ENCODE results near the gene GJC3.
"Not testable (repeated sequence)": the region's sequence is repeated elsewhere in the genome, so short reads cannot be mapped to it uniquely, and the experiment has no call there.

GJC3 gene

GRCh38 chr7:99928994-99929729 is at the start of gene GJC3:
TSS of gene GJC3 (minus strand) at chr7:99929620. CDS start at chr7:99929620, 0 bp downstream.
- H3K4me3 ChIP-seq (replicated peaks in 1 of 2; ENCODE audit: low read depth in 2 of 2, low read length in 2 of 2), result peak within 1 kb of the TSS in 1 of 2 donors; percentile 28
- TF ChIP-seq CTCF (IDR thresholded peaks at IDR 0.05; ENCODE audit: low read depth, low read length), result no peak
- peak; percentile 65 to 66 for DNase-seq (ENCODE audit: low read depth in 2 of 2)

- TF ChIP-seq CTCF (IDR thresholded peaks at IDR 0.05; ENCODE audit: low read depth, low read length), result no peak
- H3K4me3 ChIP-seq (replicated peaks in 1 of 2; ENCODE audit: low read depth in 2 of 2, low read length in 2 of 2), result no peak overlapping the region
- no peak for DNase-seq (ENCODE audit: low read depth in 2 of 2)
Measured at GRCh38 chr7:99976626-99977025, 47.2 kb upstream of the GJC3 start.

GRCh38 chr7:99975782-99976521 is 46.5 kb upstream of the GJC3 start, which contains the start of gene AZGP1:
TSS of gene AZGP1 (minus strand) at chr7:99976031. CDS start at chr7:99976020, 11 bp downstream.
- DNase-seq (ENCODE audit: low read depth in 2 of 2), result peak; percentile 29 to 36
- no peak within 1 kb of the TSS for H3K4me3 ChIP-seq (replicated peaks in 1 of 2; ENCODE audit: low read depth in 2 of 2, low read length in 2 of 2)
- TF ChIP-seq CTCF (IDR thresholded peaks at IDR 0.05; ENCODE audit: low read depth, low read length), result no peak

- DNase-seq (ENCODE audit: low read depth in 2 of 2), result no peak
- TF ChIP-seq CTCF (IDR thresholded peaks at IDR 0.05; ENCODE audit: low read depth, low read length), result no peak
Measured at GRCh38 chr7:99974681-99975080, 45.3 kb upstream of the GJC3 start.

GRCh38 chr7:99973817-99974216 is 44.4 kb upstream of the GJC3 start:
- not testable (repeated sequence) for H3K4me3 ChIP-seq (replicated peaks in 1 of 2; ENCODE audit: low read depth in 2 of 2, low read length in 2 of 2); DNase-seq (ENCODE audit: low read depth in 2 of 2)

More at GRCh38 chr7:99974681-99975080, 45.3 kb upstream of the GJC3 start:
- no peak overlapping the region for H3K4me3 ChIP-seq (replicated peaks in 1 of 2; ENCODE audit: low read depth in 2 of 2, low read length in 2 of 2)

- TF ChIP-seq CTCF (IDR thresholded peaks at IDR 0.05; ENCODE audit: low read depth, low read length), result no peak
- DNase-seq (ENCODE audit: low read depth in 2 of 2), result no peak
- H3K4me3 ChIP-seq (replicated peaks in 1 of 2; ENCODE audit: low read depth in 2 of 2, low read length in 2 of 2), result no peak overlapping the region
Measured at GRCh38 chr7:99971242-99971641, 41.8 kb upstream of the GJC3 start.

- not testable (repeated sequence) for DNase-seq (ENCODE audit: low read depth in 2 of 2); H3K4me3 ChIP-seq (replicated peaks in 1 of 2; ENCODE audit: low read depth in 2 of 2, low read length in 2 of 2)
Measured at GRCh38 chr7:99969813-99970212, 40.4 kb upstream of the GJC3 start.

All from cardiac fibroblast (primary cell).